HepG2 (cell line): ENCODE measurements around the gene TMEM33. TPM values are rescaled to one million over a fixed set of nuclear protein-coding genes. Genes with fewer than 3 reads are reported as not detected.

Source experiments
- DBP ChIP-seq: sonication (generic); formaldehyde crosslinking; IDR thresholded peaks from 2 replicates; pipeline ENCODE4 v1.4.0; 2020; ENCODE audit warnings: missing genetic modification reagents; ENCODE audit errors: not compliant biosample characterization
- GATAD1 ChIP-seq: IDR thresholded peaks from 2 replicates; pipeline ENCODE4 v1.6.1; 2016; ENCODE audit warnings: missing genetic modification reagents, missing compliant biosample characterization
- MED1 ChIP-seq: sonication (generic); formaldehyde crosslinking; IDR thresholded peaks from 2 replicates; pipeline ENCODE4 v1.4.0; 2020; ENCODE audit warnings: missing genetic modification reagents
- MIER3 ChIP-seq: IDR thresholded peaks from 2 replicates; pipeline ENCODE4 v1.6.1; 2016; ENCODE audit warnings: missing compliant biosample characterization, borderline replicate concordance
- PCBP2 ChIP-seq: fragments of 200-400 bp; formaldehyde crosslinking; optimal IDR thresholded peaks from 2 replicates; pipeline ENCODE3; 2018; ENCODE audit warnings: low read length, low read depth; ENCODE audit not compliant: poor library complexity, severe bottlenecking
- PHB2 ChIP-seq: fragments of 450-650 bp; IDR thresholded peaks from 2 replicates; pipeline ENCODE4 v1.6.1; 2018; ENCODE audit not compliant: partially characterized antibody
- RARA ChIP-seq: IDR thresholded peaks from 2 replicates; pipeline ENCODE4 v1.6.1; 2016; ENCODE audit warnings: missing genetic modification reagents, missing compliant biosample characterization
- SNRNP70 ChIP-seq: fragments of 200-400 bp; formaldehyde crosslinking; IDR thresholded peaks from 2 replicates; pipeline ENCODE4 v1.6.1; 2017; ENCODE audit warnings: mild to moderate bottlenecking, low read depth, low read length, moderate library complexity
- U2AF2 ChIP-seq: fragments of 200-400 bp; formaldehyde crosslinking; IDR thresholded peaks from 2 replicates; pipeline ENCODE4 v1.6.1; 2017; ENCODE audit warnings: low read depth, mild to moderate bottlenecking, low read length
- ZKSCAN5 ChIP-seq: sonication (generic); formaldehyde crosslinking; IDR thresholded peaks from 2 replicates; pipeline ENCODE4 v1.5.1; 2020; ENCODE audit warnings: mild to moderate bottlenecking, missing genetic modification reagents
- ZNF280D ChIP-seq: sonication (generic); formaldehyde crosslinking; IDR thresholded peaks from 2 replicates; pipeline ENCODE4 v1.5.1; 2020; ENCODE audit warnings: mild to moderate bottlenecking, missing genetic modification reagents
- ZNF318 ChIP-seq: sonication (generic); formaldehyde crosslinking; IDR thresholded peaks from 2 replicates; pipeline ENCODE4 v1.4.0; 2020; ENCODE audit warnings: mild to moderate bottlenecking, missing genetic modification reagents
- ZNF468 ChIP-seq: sonication (generic); formaldehyde crosslinking; IDR thresholded peaks from 2 replicates; pipeline ENCODE4 v1.8.0; 2022; ENCODE audit warnings: mild to moderate bottlenecking, moderate library complexity, missing genetic modification reagents
- ZNF550 ChIP-seq: sonication (generic); formaldehyde crosslinking; IDR thresholded peaks from 2 replicates; pipeline ENCODE4 v1.4.0; 2020; ENCODE audit warnings: mild to moderate bottlenecking, missing genetic modification reagents, borderline replicate concordance
- ZNF589 ChIP-seq: sonication (generic); formaldehyde crosslinking; conservative IDR thresholded peaks from 2 replicates; pipeline ENCODE4 v1.8.0; 2022; ENCODE audit warnings: mild to moderate bottlenecking, moderate library complexity, missing genetic modification reagents
- ZNF720 ChIP-seq: sonication (generic); formaldehyde crosslinking; IDR thresholded peaks from 2 replicates; pipeline ENCODE4 v1.4.0; 2020; ENCODE audit warnings: missing genetic modification reagents
- polyA plus RNA-seq, 8 experiments: library from polyadenylated mRNA; depleted of rRNA in 3 of 8; stranded (reverse) in 7 of 8; unstranded in 1 of 8; fragments of >200 nt; fragmentation: Illumina TruSeq in 4 of 8; extraction: Trizol in 4 of 8; gene quantifications; 2 replicates each; pipeline versions ENCODE4 v1.2.1 to v1.2.3, GENCODE V29; 2011 to 2016; ENCODE audit warnings: low read depth in 4 of 8, missing spikeins in 1 of 8, mixed read lengths in 1 of 8; ENCODE audit not compliant: insufficient read depth in 1 of 8
- total RNA-seq, 5 experiments: library from RNA; depleted of rRNA; stranded (reverse); fragments of >200 nt; fragmentation: Illumina TruSeq; extraction: Trizol; gene quantifications; 2 replicates each; pipeline ENCODE4 v1.2.3, GENCODE V29; 2016; ENCODE audit warnings: low read depth in 1 of 5

Gene TMEM33
- total and polyA plus RNA-seq, 2 of the 13 experiments (the other 11 are each of a cell fraction or from before 2014, with no cell fraction given) = 36.1 to 66.6 TPM

- TF ChIP-seq DBP (CRISPR knock-in tag) = no peak
- peak; percentile 45; the same call in 1 of the 2 replicates for TF ChIP-seq RARA (CRISPR knock-in tag)
- no peak for TF ChIP-seq ZNF720 (CRISPR knock-in tag)
- no peak for TF ChIP-seq ZNF550 (CRISPR knock-in tag)
- no peak for TF ChIP-seq U2AF2
- no peak for TF ChIP-seq ZNF468 (CRISPR knock-in tag)
- TF ChIP-seq PCBP2 = no peak
- TF ChIP-seq ZNF318 (CRISPR knock-in tag) = no peak
- no peak for TF ChIP-seq ZKSCAN5
- TF ChIP-seq MED1 (CRISPR knock-in tag) = no peak
- peak; percentile 97 for TF ChIP-seq GATAD1 (CRISPR knock-in tag)
- TF ChIP-seq ZNF589 (CRISPR knock-in tag) = no peak
- no peak for TF ChIP-seq PHB2
- peak; percentile 80; the same call in 1 of the 2 replicates for TF ChIP-seq ZNF280D (CRISPR knock-in tag)
- no peak; the same call in 1 of the 2 replicates for TF ChIP-seq MIER3 (CRISPR knock-in tag)
- no peak for TF ChIP-seq SNRNP70
Observed at GRCh38 chr4:41990365-41991111, 55.3 kb downstream of the TMEM33 start, which contains the start of gene SLC30A9 (continued).
